Nephron progenitor cell (in vitro differentiated cells): ENCODE data around the gene SNAPC1.

ENCODE experiments used
- DNase-seq: peaks from one replicate; pipeline ENCODE4 v3.0.0; 2021
- H3K27ac Mint-ChIP-seq: 2 replicates; pipeline ENCODE4 v1.8.0; 2021; ENCODE audit warnings: mild to moderate bottlenecking, moderate library complexity, mixed read lengths
- H3K27me3 Mint-ChIP-seq: 2 replicates; pipeline ENCODE4 v1.8.0; 2021; ENCODE audit warnings: mild to moderate bottlenecking, low read depth, mixed read lengths; ENCODE audit not compliant: poor library complexity
- H3K36me3 Mint-ChIP-seq: 2 replicates; pipeline ENCODE4 v1.8.0; 2021; ENCODE audit warnings: low read depth, mixed read lengths
- H3K4me1 Mint-ChIP-seq: 2 replicates; pipeline ENCODE4 v1.8.0; 2021; ENCODE audit warnings: mixed read lengths
- H3K4me3 Mint-ChIP-seq: 2 replicates; pipeline ENCODE4 v1.8.0; 2021; ENCODE audit warnings: mild to moderate bottlenecking, moderate library complexity, mixed read lengths
- H3K9me3 Mint-ChIP-seq: 2 replicates; pipeline ENCODE4 v1.8.0; 2021; ENCODE audit warnings: mild to moderate bottlenecking, moderate library complexity, mixed read lengths
- TF ChIP-seq, protein P1 (sequence below): fragments of 200-600 bp; sonication (generic); IDR thresholded peaks from 2 replicates; pipeline ENCODE4 v1.5.0; 2021; ENCODE audit warnings: antibody characterized with exemption

The SNAPC1 gene

DNA sequence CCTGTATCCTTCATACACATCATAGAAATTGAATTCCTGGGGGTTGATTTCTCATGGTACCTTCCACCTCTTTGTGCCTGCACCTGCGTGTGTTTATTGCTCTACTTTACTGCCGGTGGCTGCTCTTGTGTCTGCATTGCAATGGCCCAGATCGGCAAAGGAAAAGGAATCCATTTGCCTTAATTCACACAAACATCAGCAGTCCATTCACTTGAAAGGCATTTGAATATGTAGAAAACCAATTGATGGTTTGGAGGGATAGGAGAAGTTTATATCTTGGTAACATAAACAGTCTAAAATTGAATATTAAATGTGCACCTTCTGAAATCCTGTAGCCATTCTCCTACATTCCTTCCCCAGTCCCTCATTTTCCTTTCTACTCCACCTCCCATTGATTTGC lies 74.0 kb downstream of the SNAPC1 start:
- TF ChIP-seq, protein P1, sequence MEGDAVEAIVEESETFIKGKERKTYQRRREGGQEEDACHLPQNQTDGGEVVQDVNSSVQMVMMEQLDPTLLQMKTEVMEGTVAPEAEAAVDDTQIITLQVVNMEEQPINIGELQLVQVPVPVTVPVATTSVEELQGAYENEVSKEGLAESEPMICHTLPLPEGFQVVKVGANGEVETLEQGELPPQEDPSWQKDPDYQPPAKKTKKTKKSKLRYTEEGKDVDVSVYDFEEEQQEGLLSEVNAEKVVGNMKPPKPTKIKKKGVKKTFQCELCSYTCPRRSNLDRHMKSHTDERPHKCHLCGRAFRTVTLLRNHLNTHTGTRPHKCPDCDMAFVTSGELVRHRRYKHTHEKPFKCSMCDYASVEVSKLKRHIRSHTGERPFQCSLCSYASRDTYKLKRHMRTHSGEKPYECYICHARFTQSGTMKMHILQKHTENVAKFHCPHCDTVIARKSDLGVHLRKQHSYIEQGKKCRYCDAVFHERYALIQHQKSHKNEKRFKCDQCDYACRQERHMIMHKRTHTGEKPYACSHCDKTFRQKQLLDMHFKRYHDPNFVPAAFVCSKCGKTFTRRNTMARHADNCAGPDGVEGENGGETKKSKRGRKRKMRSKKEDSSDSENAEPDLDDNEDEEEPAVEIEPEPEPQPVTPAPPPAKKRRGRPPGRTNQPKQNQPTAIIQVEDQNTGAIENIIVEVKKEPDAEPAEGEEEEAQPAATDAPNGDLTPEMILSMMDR: no peak
- H3K27me3 Mint-ChIP-seq: peaks cover 26% of the 10 kb centered on the region
- no peaks in the 10 kb centered on the region for H3K4me1 Mint-ChIP-seq
- H3K27ac Mint-ChIP-seq: no peak overlapping the region
- no peak overlapping the region for H3K4me3 Mint-ChIP-seq
- H3K36me3 Mint-ChIP-seq: no peaks in the 10 kb centered on the region
- H3K9me3 Mint-ChIP-seq: no peaks in the 10 kb centered on the region
- no peak for DNase-seq

DNA sequence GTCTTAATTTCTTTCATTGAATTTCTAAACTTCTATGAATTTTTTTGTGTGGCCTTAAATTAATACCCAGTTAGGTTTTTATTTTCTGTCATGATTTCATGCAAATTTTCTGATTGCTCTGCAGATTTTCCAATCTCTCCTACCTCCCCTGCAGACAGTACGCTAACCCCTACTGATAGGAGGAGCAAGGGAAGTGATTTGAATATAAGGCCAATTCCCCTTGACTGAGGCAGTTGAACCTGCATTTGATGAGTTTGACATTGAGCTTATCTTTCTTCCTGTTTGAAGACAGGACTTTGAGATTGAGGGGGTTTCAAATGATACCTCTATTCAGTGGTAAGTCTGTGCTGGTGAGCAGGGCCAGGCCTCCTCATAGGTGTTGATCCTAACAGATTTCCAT lies 74.6 kb downstream of the SNAPC1 start:
- Mint-ChIP-seq H3K27ac (no peak overlapping the region), H3K4me3 (no peak overlapping the region), H3K4me1 (no peaks in the 10 kb centered on the region), H3K9me3 (no peaks in the 10 kb centered on the region), H3K36me3 (no peaks in the 10 kb centered on the region), H3K27me3 (peaks cover 21% of the 10 kb centered on the region)
- no peak for DNase-seq
- TF ChIP-seq, protein P1: no peak

DNA sequence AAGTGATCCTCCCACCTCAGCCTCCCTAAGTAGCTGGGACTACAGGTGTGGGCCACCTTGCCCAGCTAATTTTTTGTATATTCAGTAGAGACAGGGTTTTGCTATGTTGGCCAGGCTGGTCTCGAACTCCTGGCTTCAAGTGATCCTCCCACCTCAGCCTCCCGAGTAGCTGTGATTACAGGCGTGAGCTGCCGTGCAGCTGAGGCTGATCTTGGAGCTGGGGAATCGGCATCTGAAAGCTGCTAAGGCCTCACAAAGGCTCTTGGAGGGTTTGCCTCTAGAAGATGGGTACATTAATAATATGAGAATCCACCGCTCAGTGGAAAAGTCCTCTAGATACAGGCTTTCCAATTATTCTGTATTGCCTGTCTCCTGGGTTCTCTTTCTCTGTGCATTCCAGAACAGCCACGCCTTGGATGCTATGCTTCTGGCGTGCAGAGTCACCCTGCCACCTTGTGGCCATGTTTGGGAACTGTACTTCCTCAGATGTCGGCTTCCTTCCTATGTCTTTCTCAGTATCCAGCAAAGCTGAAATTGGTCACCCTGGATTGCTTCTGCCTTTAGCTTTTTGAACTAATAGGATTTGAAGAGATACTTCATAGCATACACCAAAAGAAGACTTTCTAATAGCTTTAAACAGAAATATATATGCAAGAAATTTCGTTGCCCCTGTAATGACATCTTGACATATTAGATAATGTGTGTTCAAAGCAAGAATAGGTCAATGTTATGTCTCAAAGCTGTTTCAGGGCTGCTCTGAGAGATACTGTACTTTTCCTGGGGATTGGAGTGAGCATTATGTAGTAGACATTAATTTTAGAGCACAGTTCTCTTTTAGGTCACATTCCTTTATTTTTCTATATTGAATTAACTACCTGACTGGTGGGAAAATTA lies 75.4 kb downstream of the SNAPC1 start:
- Mint-ChIP-seq H3K36me3 (no peaks in the 10 kb centered on the region), H3K27ac (no peak overlapping the region), H3K27me3 (peaks cover 18% of the 10 kb centered on the region), H3K9me3 (peaks cover 3% of the 10 kb centered on the region), H3K4me3 (no peak overlapping the region), H3K4me1 (no peaks in the 10 kb centered on the region)
- TF ChIP-seq, protein P1: peak; percentile 91
- peak; percentile 78 for DNase-seq

DNA sequence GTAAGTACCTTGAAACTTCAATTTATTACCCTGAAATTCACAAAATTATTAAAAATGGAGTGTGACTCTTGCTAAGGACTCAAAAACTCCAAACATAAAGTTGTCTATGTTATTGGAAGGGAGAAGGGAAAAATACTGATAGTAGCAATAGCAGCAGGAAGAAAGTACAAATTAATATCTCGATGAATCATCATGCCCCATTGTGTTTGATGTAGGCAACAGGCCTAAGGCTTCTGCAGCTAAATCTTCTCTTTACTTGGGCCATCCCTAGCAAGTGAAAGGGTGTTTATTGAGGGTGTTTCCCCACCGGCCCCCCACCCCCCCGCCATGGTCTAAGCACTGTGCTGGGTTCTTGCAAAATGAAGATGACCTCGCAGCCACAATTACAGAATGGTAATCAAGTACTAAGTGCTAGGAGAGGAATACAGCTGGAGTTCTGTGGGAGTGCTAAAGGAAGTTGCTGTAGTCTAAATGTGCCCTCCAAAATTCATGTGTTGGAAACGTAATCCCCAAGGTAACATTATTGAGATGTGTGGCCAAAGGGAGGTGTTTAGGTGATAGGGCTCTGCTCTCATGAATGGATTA lies 76.5 kb downstream of the SNAPC1 start:
- Mint-ChIP-seq H3K4me1 (no peaks in the 10 kb centered on the region), H3K27me3 (peaks cover 17% of the 10 kb centered on the region), H3K27ac (no peak overlapping the region), H3K4me3 (no peak overlapping the region), H3K36me3 (no peaks in the 10 kb centered on the region), H3K9me3 (peaks cover 3% of the 10 kb centered on the region)
- TF ChIP-seq, protein P1: no peak
- DNase-seq: no peak

DNA sequence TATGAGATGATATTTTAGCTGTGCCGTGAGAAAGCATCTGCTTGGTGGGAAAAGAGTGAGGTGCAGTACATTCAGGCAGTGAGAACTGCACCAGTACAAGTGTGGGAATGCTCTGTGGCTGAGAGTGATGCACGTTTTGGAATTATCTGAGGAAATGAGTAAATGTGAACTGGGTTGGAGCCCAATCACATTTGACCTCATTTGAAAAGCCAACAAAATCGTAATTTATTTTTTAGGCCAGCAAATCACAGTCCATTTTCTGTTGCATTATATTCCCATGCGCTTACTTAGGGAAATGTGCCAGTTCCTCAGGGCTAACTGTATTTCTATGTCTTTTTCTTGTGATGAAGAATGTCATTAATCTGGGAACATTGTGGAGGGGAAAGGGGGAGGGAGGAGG lies 77.3 kb downstream of the SNAPC1 start:
- no peak overlapping the region for H3K4me3 Mint-ChIP-seq
- H3K4me1 Mint-ChIP-seq: no peaks in the 10 kb centered on the region
- peaks cover 16% of the 10 kb centered on the region for H3K27me3 Mint-ChIP-seq
- H3K27ac Mint-ChIP-seq: no peak overlapping the region
- H3K9me3 Mint-ChIP-seq: peaks cover 5% of the 10 kb centered on the region
- H3K36me3 Mint-ChIP-seq: no peaks in the 10 kb centered on the region
- DNase-seq: no peak
- TF ChIP-seq, protein P1: no peak
